GM23338 (cell line): ENCODE results near the gene C8A. TPM values are rescaled to one million over a fixed set of nuclear protein-coding genes. Genes with fewer than 3 reads are reported as not detected.

Experiments used
- ATAC-seq: fragments of 200-7000 bp; cut with Tn5 transposase; 3 replicates; pipeline ENCODE4 v1.9.1; 2020
- DNase-seq: peaks from one replicate; pipeline ENCODE4 v3.0.0-alpha.2; 2015; ENCODE audit warnings: low spot score
- H2AFZ ChIP-seq: fragments of 200-600 bp; sonication (generic); 2 replicates; pipeline ENCODE4 v1.8.0; 2016; ENCODE audit warnings: antibody characterized with exemption, mild to moderate bottlenecking, moderate library complexity
- H3F3A ChIP-seq: fragments of 200-600 bp; sonication (generic); replicated peaks from 2 replicates; pipeline ENCODE4 v1.8.0; 2017; ENCODE audit warnings: antibody characterized with exemption, mixed run types, low read depth
- H3K27ac ChIP-seq: fragments of 200-600 bp; sonication (generic); 2 replicates; pipeline ENCODE4 v1.6.1; 2016; ENCODE audit warnings: low read depth
- H3K27me3 ChIP-seq: fragments of 200-600 bp; sonication (generic); 2 replicates; pipeline ENCODE4 v1.8.0; 2016; ENCODE audit warnings: mild to moderate bottlenecking, mixed run types, moderate library complexity; ENCODE audit not compliant: insufficient read depth
- H3K36me3 ChIP-seq: fragments of 200-600 bp; sonication (generic); 2 replicates; pipeline ENCODE4 v1.8.0; 2016; ENCODE audit warnings: mild to moderate bottlenecking; ENCODE audit not compliant: insufficient read depth
- H3K4me1 ChIP-seq: fragments of 200-600 bp; sonication (generic); 2 replicates; pipeline ENCODE4 v1.8.0; 2016; ENCODE audit warnings: mild to moderate bottlenecking, moderate library complexity; ENCODE audit not compliant: insufficient read depth
- H3K4me2 ChIP-seq: fragments of 200-600 bp; sonication (generic); 2 replicates; pipeline ENCODE4 v1.7.1; 2017; ENCODE audit warnings: mixed run types
- H3K4me3 ChIP-seq: fragments of 200-600 bp; sonication (generic); 2 replicates; pipeline ENCODE4 v1.6.1; 2016; ENCODE audit warnings: mixed run types
- H3K79me2 ChIP-seq: fragments of 200-600 bp; sonication (generic); replicated peaks from 2 replicates; pipeline ENCODE4 v1.8.0; 2017; ENCODE audit warnings: mild to moderate bottlenecking; ENCODE audit not compliant: insufficient read depth
- H3K9me2 ChIP-seq: fragments of 200-600 bp; sonication (generic); 2 replicates; pipeline ENCODE4 v1.8.0; 2017; ENCODE audit not compliant: insufficient read depth
- H4K20me1 ChIP-seq: fragments of 200-600 bp; sonication (generic); replicated peaks from 2 replicates; pipeline ENCODE4 v1.8.0; 2017; ENCODE audit warnings: mild to moderate bottlenecking; ENCODE audit not compliant: insufficient read depth
- H3K27ac Mint-ChIP-seq: 2 replicates; pipeline ENCODE4 v1.8.0; 2020; ENCODE audit warnings: inconsistent platforms, mild to moderate bottlenecking, moderate library complexity, mixed read lengths
- H3K27me3 Mint-ChIP-seq: 3 replicates; pipeline ENCODE4 v1.8.0; 2022; ENCODE audit warnings: low read depth, mild to moderate bottlenecking, moderate library complexity, mixed read lengths, inconsistent platforms; ENCODE audit not compliant: insufficient read depth, poor library complexity
- H3K36me3 Mint-ChIP-seq: 3 replicates; pipeline ENCODE4 v1.8.0; 2021; ENCODE audit warnings: low read depth, mild to moderate bottlenecking, inconsistent platforms, moderate library complexity, mixed read lengths
- H3K4me1 Mint-ChIP-seq: 3 replicates; pipeline ENCODE4 v1.8.0; 2020; ENCODE audit warnings: mild to moderate bottlenecking, inconsistent platforms, mixed read lengths
- H3K4me3 Mint-ChIP-seq: 3 replicates; pipeline ENCODE4 v1.8.0; 2021; ENCODE audit warnings: moderate library complexity, mild to moderate bottlenecking, inconsistent platforms, mixed read lengths
- H3K9me3 Mint-ChIP-seq: 3 replicates; pipeline ENCODE4 v1.8.0; 2020; ENCODE audit warnings: moderate library complexity, mild to moderate bottlenecking, inconsistent platforms, mixed read lengths
- CREB1 ChIP-seq: fragments of 250-450 bp; sonication (Bioruptor Pico); IDR thresholded peaks from 2 replicates; pipeline ENCODE4 v1.5.0; 2020; ENCODE audit warnings: low read depth, mild to moderate bottlenecking, moderate library complexity
- CTCF ChIP-seq, 2 experiments: fragments of 200-600 bp in 1 of 2; sonication (generic) in 1 of 2; conservative IDR thresholded peaks; 2 replicates each; pipeline versions ENCODE4 v1.5.1 to v1.6.1; 2016 to 2017; ENCODE audit warnings: antibody characterized with exemption in 2 of 2, low read depth in 2 of 2, mild to moderate bottlenecking in 2 of 2, moderate library complexity in 1 of 2
- ETS1 ChIP-seq: IDR thresholded peaks from 2 replicates; pipeline ENCODE4 v1.6.1; 2016; ENCODE audit warnings: antibody characterized with exemption
- EZH2 ChIP-seq: fragments of 200-600 bp; sonication (generic); IDR thresholded peaks from one replicate; pipeline ENCODE4 v1.8.0; 2017; ENCODE audit warnings: antibody characterized with exemption, mild to moderate bottlenecking, low read depth; ENCODE audit not compliant: unreplicated experiment
- EZH2phosphoT487 ChIP-seq: fragments of 200-600 bp; sonication (generic); IDR thresholded peaks from one replicate; pipeline ENCODE4 v1.8.1; 2018; ENCODE audit warnings: antibody characterized with exemption; ENCODE audit not compliant: unreplicated experiment
- JUNB ChIP-seq: IDR thresholded peaks from one replicate; pipeline ENCODE4 v1.6.1; 2016; ENCODE audit warnings: antibody characterized with exemption; ENCODE audit not compliant: unreplicated experiment
- NANOG ChIP-seq: IDR thresholded peaks from 2 replicates; pipeline ENCODE4 v1.6.1; 2016; ENCODE audit warnings: antibody characterized with exemption, borderline replicate concordance
- POLR2AphosphoS5 ChIP-seq: IDR thresholded peaks from 2 replicates; pipeline ENCODE4 v1.6.1; 2016; ENCODE audit warnings: antibody characterized with exemption, low read depth
- ZNF114 ChIP-seq: fragments of 250-450 bp; sonication (Bioruptor Pico); IDR thresholded peaks from 2 replicates; pipeline ENCODE4 v1.5.0; 2020; ENCODE audit warnings: mild to moderate bottlenecking, moderate library complexity
- ZNF331 ChIP-seq: fragments of 250-450 bp; sonication (Bioruptor Pico); IDR thresholded peaks from 2 replicates; pipeline ENCODE4 v1.5.0; 2020; ENCODE audit warnings: low read depth, mild to moderate bottlenecking, moderate library complexity
- polyA plus RNA-seq: library from polyadenylated mRNA; unstranded; fragments of >200 nt; fragmentation: Nextera tagmentation; extraction: Ambion mirVana; gene quantifications from 2 replicates; pipeline ENCODE4 v1.2.1, GENCODE V29; 2016
- total RNA-seq: library from RNA; depleted of rRNA; stranded (reverse); fragments of >200 nt; shearing (Covaris generic); gene quantifications from 2 replicates; pipeline ENCODE4 v1.2.3, GENCODE V29; 2014
- TF ChIP-seq, protein P1 (sequence below): IDR thresholded peaks from one replicate; pipeline ENCODE4 v1.6.1; 2018; ENCODE audit warnings: antibody characterized with exemption; ENCODE audit not compliant: unreplicated experiment

C8A gene
- total and polyA plus RNA-seq, 2 experiments from 2014 or later, result not detected

- TF ChIP-seq, protein P1, sequence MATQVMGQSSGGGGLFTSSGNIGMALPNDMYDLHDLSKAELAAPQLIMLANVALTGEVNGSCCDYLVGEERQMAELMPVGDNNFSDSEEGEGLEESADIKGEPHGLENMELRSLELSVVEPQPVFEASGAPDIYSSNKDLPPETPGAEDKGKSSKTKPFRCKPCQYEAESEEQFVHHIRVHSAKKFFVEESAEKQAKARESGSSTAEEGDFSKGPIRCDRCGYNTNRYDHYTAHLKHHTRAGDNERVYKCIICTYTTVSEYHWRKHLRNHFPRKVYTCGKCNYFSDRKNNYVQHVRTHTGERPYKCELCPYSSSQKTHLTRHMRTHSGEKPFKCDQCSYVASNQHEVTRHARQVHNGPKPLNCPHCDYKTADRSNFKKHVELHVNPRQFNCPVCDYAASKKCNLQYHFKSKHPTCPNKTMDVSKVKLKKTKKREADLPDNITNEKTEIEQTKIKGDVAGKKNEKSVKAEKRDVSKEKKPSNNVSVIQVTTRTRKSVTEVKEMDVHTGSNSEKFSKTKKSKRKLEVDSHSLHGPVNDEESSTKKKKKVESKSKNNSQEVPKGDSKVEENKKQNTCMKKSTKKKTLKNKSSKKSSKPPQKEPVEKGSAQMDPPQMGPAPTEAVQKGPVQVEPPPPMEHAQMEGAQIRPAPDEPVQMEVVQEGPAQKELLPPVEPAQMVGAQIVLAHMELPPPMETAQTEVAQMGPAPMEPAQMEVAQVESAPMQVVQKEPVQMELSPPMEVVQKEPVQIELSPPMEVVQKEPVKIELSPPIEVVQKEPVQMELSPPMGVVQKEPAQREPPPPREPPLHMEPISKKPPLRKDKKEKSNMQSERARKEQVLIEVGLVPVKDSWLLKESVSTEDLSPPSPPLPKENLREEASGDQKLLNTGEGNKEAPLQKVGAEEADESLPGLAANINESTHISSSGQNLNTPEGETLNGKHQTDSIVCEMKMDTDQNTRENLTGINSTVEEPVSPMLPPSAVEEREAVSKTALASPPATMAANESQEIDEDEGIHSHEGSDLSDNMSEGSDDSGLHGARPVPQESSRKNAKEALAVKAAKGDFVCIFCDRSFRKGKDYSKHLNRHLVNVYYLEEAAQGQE, result no peak
- TF ChIP-seq CTCF (conservative IDR thresholded peaks at IDR 0.05; ENCODE audit: low read depth in 2 of 2), result no peak
- TF ChIP-seq NANOG, result no peak
- no peak for TF ChIP-seq EZH2
- TF ChIP-seq ZNF331, result no peak
- no peak for TF ChIP-seq ZNF114 (CRISPR knock-in tag)
- TF ChIP-seq POLR2AphosphoS5, result no peak
- TF ChIP-seq CREB1 (CRISPR knock-in tag), result no peak
- TF ChIP-seq EZH2phosphoT487, result no peak
- TF ChIP-seq ETS1, result no peak
These were observed 103.3 kb downstream of the C8A start (continued) for GRCh38 chr1:56957931-56958330.

GRCh38 chr1:56958526-56958925 lies 103.9 kb downstream of the C8A start:
- no peak for TF ChIP-seq ETS1
- no peak for TF ChIP-seq JUNB
- no peaks in the 10 kb centered on the region for H3K79me2 ChIP-seq
- Mint-ChIP-seq H3K4me3 (no peak overlapping the region), H3K27ac (no peak overlapping the region), H3K9me3 (no peaks in the 10 kb centered on the region), H3K36me3 (no peaks in the 10 kb centered on the region), H3K4me1 (peaks cover 4% of the 10 kb centered on the region; the same call in 2 of the 3 replicates), H3K27me3 (peaks cover 2% of the 10 kb centered on the region)
- ATAC-seq, result no peak
- H3F3A ChIP-seq, result no peaks in the 10 kb centered on the region
- no peaks in the 10 kb centered on the region for H3K36me3 ChIP-seq
- H3K9me2 ChIP-seq, result no peaks in the 10 kb centered on the region; the same call in 1 of the 2 replicates
- no peak overlapping the region for H3K4me2 ChIP-seq
- DNase-seq, result no peak
- H3K4me3 ChIP-seq, result no peak overlapping the region
- no peak overlapping the region for H3K27ac ChIP-seq
- no peak overlapping the region for H2AFZ ChIP-seq
- no peaks in the 10 kb centered on the region for H4K20me1 ChIP-seq
- no peaks in the 10 kb centered on the region for H3K27me3 ChIP-seq
- H3K4me1 ChIP-seq, result no peaks in the 10 kb centered on the region
